ENCODE measurements around the gene GOSR2.

DNA sequence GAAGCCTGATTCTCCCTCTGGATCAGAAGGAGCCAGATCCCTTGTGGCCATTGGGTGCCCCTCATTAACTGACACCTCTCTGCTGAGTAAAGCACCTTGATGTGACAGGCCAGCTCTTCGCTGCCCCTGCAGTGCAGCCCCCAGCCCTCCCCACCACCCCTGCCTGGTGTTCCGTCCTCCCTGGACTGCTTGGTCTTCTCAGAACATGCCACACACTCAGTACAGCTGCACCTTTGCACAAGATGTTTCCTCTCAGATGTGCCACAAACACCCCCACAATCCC lies 20.2 kb downstream of the GOSR2 start:
- TF ChIP-seq, protein P1, sequence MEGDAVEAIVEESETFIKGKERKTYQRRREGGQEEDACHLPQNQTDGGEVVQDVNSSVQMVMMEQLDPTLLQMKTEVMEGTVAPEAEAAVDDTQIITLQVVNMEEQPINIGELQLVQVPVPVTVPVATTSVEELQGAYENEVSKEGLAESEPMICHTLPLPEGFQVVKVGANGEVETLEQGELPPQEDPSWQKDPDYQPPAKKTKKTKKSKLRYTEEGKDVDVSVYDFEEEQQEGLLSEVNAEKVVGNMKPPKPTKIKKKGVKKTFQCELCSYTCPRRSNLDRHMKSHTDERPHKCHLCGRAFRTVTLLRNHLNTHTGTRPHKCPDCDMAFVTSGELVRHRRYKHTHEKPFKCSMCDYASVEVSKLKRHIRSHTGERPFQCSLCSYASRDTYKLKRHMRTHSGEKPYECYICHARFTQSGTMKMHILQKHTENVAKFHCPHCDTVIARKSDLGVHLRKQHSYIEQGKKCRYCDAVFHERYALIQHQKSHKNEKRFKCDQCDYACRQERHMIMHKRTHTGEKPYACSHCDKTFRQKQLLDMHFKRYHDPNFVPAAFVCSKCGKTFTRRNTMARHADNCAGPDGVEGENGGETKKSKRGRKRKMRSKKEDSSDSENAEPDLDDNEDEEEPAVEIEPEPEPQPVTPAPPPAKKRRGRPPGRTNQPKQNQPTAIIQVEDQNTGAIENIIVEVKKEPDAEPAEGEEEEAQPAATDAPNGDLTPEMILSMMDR (conservative IDR thresholded peaks at IDR 0.05 in 1 of 2, IDR thresholded peaks at IDR 0.05 in 1 of 2; ENCODE audit: extremely low read depth in 1 of 2, insufficient read depth in 1 of 2, low read depth in 1 of 2, low read length in 2 of 2): no peak
- TF ChIP-seq EZH2 (IDR thresholded peaks at IDR 0.05; ENCODE audit: borderline replicate concordance, low read length): no peak

All from mammary epithelial cell (primary cell).